ACHN (cell line): ENCODE results near the gene CARD18.
"Not testable (repeated sequence)": the region's sequence is repeated elsewhere in the genome, so short reads cannot be mapped to it uniquely, and the experiment has no call there.

ENCODE experiments used
- DNase-seq: peaks from one replicate; pipeline ENCODE4 v3.0.0-alpha.2; 2015
- in situ Hi-C: cut with HindIII; loops from 2 replicates; pipeline ENCODE4 v1.10.0; 2017; ENCODE audit warnings: low sequenced_read_pairs, low pct_ligation_motif_present, low pct_unique_long_range_greater_than_20kb

CARD18 gene

DNA sequence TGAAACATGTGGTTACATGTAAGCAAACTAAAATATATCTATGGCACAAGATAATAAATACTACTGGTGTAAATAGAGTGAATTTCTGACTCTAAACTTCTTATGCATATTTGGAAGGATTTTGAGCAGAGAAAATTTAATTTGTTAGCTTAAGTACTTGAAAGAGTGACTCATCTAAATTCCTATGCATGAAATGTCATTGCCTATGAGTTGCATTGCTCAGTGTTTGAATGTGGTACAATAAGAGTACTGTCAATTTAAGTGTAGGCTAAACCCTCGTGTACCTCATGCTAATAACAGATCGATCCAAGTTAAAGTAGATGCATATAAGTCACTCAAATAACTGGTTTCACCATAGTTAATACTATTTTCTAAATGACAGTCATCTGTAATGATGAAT, 5.3 kb upstream of the CARD18 start:
- DNase-seq, result peak; percentile 36
- in situ Hi-C loops, result no loop called here

DNA sequence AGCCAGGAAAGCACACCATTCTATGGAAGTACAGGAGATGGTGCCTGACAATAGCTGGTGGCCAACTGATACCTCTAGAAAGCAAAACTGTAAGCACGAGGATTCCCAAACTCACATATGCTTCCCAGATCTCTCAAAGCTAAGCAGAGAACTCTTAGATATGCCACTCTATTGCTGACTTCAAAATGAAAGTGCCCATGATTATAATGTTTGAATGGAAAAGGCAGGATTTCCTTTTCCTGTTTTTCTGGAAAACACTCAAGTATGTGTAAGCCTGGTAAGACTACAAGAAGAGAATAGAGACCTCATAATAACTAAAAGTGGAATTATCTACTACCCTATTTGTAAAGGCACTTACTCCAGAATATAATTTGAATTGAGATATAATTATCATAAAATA, 2.6 kb upstream of the CARD18 start:
- DNase-seq, result no peak
- in situ Hi-C loops, result no loop called here

GRCh38 chr11:105137286-105137685, 2.3 kb downstream of the CARD18 start:
- in situ Hi-C loops, result no loop called here
- no peak for DNase-seq

DNA sequence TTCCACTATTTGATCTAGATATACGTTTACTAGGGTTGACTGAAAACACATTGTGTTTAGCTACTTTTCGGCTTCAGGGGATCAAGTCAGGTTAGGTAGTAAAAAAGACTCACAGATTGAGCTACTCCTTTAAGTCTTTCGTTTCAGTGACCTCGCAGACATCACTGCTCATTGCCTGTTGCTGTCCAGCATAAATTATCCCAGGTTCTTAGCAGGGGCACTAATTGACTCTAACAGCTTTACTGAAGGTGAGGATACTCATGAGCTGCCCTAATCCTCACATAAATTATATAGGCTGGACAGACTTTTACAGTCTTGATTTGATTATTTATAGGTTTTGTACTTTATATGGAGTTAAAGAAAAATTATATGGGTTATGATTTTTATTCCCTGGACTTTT, 3.7 kb downstream of the CARD18 start:
- in situ Hi-C loops, result no loop called here

DNA sequence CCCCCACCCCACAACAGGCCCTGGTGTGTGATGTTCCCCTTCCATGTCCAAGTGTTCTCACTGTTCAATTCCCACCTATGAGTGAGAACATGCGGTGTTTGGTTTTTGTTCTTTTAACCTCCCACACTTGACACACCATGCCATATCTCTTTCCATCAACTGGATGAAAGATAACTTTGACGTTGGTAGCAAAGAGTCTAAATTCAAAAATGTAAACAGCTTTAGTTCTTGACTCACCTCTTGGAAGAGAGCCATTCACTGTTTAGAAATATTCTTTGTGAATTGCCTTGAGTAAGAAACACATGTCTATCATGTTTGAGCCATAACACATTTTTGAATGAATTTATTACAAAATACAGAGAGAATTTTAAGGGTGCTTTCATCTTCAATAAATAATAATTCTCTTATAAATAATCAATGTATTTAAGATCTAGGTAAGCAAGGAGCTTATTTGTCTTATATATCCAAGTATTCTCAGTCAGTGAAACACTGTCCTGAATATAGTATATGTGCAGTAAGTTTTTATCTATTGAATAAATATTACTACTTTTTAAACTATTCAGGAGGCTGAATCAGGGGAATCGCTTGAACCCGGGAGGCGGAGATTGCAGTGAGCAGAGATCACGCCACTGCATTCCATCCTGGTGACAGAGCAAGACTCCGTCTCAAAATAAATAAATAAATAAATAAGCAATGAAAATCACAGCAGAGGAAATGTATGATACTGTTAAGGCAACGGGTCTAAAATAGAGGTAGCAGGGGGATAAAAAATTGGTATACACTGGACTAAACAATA, 6.7 kb downstream of the CARD18 start:
- in situ Hi-C loops, result no loop called here
- DNase-seq, result no peak

More for the DNA sequence above, 3.7 kb downstream of the CARD18 start:
- DNase-seq, result no peak

GRCh38 chr11:105130189-105130813, 9.3 kb downstream of the CARD18 start:
- in situ Hi-C loops, result no loop called here
- DNase-seq, result no peak

- in situ Hi-C loops, result no loop called here
Observed at GRCh38 chr11:105124756-105125155, 14.8 kb downstream of the CARD18 start.

GRCh38 chr11:105111145-105111944, 28.2 kb downstream of the CARD18 start:
- in situ Hi-C loops, result no loop called here
- no peak for DNase-seq

More at GRCh38 chr11:105124756-105125155, 14.8 kb downstream of the CARD18 start:
- DNase-seq, result no peak

DNA sequence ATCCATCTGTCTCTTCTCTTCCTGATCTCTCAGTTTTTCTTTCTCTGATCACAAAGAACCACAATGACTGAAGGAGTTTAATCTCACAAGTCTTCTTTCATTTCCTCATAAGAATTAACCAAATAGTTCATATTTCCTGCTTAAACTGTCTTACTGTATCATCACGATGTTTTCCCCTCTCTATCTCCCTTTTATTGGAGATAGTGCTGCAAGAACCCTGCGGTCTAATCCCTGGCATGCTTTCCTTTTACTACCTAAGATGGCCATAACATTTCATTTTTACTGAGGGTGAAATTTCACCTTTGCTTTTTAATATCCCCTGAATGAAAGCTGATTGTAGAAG, 28.9 kb downstream of the CARD18 start:
- in situ Hi-C loops, result no loop called here
- DNase-seq, result no peak

- in situ Hi-C loops, result no loop called here
Observed at GRCh38 chr11:105109855-105110687, 29.5 kb downstream of the CARD18 start.

GRCh38 chr11:105109321-105109720, 30.2 kb downstream of the CARD18 start:
- in situ Hi-C loops, result no loop called here
- DNase-seq, result no peak

More at GRCh38 chr11:105109855-105110687, 29.5 kb downstream of the CARD18 start:
- no peak for DNase-seq

- in situ Hi-C loops, result no loop called here
- no peak for DNase-seq
Observed at GRCh38 chr11:105108247-105108646, 31.3 kb downstream of the CARD18 start.

GRCh38 chr11:105107226-105107825, 32.2 kb downstream of the CARD18 start:
- DNase-seq, in situ Hi-C loops: not testable (repeated sequence)

DNA sequence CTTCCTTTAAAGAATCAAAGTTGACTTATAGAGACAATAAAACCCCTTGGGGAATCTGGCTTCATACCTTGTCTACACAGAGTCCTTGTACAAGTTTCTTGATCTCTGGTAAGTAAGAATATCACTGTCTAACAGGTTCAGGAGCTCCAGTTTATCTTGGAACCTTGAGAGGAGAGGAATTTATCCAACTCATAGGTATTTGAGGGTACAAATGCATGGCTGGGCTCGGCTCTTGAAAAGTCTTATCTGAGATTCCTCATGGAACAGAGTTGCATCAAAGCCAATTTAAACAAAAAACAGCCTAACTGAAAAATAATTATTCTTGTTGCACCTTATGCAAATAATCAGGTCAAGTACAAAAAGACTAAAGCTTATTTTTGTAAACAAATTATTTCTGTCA, 33.4 kb downstream of the CARD18 start:
- in situ Hi-C loops, result no loop called here
- no peak for DNase-seq

DNA sequence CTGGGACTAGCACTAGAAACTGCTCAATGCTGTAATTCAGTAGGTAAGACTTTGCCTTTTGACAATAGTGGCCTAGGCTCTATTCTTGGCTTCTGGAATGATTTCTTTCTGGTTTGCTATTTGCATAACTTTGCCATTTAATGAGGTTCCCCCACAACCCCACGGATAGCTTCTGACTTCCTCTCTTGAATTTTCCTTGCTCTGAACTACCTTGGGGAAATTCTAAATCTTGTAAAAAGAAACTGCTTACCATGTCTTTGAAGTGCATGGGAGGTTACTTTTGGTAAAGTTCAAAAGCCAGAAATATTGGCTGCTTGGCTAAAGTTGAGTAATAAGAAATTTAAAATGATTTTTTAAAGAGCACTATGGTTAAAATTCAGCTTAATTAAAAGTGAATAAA, 35.3 kb downstream of the CARD18 start:
- in situ Hi-C loops, result no loop called here
- DNase-seq, result no peak

- in situ Hi-C loops, result no loop called here
- DNase-seq, result no peak
Observed at GRCh38 chr11:105103336-105103735, 36.2 kb downstream of the CARD18 start.

GRCh38 chr11:105102079-105102581, 37.4 kb downstream of the CARD18 start:
- in situ Hi-C loops, DNase-seq: not testable (repeated sequence)
